ENCODE measurements around the gene AUTS2.
"Not testable (repeated sequence)": the region's sequence is repeated elsewhere in the genome, so short reads cannot be mapped to it uniquely, and the experiment has no call there.

Gene AUTS2

DNA sequence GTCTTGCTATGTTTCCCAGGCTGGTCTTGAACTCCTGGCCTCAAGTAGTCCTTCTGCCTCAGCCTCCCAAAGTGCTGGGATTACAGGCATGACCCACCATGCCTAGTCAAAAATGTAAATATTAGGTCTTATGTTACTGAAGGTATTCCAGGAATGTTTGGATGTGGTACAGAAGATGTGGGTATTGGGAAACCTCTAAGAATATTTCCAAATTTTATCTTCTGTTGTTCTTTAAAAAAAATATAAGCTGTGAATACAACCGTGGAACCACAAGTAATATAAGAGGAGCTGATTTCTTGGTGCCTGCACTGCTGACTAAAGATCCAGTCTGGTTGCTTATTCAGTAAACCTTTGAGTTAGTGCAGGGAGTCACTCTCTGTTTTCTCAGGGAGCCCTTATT, 178.3 kb downstream of the AUTS2 start:
- H3K4me3 ChIP-seq (replicated peaks; ENCODE audit: low read depth, low read length): no peak overlapping the region
- DNase-seq (ENCODE audit: extremely low read depth, low read depth): no peak
- TF ChIP-seq, protein P1, sequence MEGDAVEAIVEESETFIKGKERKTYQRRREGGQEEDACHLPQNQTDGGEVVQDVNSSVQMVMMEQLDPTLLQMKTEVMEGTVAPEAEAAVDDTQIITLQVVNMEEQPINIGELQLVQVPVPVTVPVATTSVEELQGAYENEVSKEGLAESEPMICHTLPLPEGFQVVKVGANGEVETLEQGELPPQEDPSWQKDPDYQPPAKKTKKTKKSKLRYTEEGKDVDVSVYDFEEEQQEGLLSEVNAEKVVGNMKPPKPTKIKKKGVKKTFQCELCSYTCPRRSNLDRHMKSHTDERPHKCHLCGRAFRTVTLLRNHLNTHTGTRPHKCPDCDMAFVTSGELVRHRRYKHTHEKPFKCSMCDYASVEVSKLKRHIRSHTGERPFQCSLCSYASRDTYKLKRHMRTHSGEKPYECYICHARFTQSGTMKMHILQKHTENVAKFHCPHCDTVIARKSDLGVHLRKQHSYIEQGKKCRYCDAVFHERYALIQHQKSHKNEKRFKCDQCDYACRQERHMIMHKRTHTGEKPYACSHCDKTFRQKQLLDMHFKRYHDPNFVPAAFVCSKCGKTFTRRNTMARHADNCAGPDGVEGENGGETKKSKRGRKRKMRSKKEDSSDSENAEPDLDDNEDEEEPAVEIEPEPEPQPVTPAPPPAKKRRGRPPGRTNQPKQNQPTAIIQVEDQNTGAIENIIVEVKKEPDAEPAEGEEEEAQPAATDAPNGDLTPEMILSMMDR (IDR thresholded peaks at IDR 0.05; ENCODE audit: low read depth, low read length, missing control alignments): no peak

DNA sequence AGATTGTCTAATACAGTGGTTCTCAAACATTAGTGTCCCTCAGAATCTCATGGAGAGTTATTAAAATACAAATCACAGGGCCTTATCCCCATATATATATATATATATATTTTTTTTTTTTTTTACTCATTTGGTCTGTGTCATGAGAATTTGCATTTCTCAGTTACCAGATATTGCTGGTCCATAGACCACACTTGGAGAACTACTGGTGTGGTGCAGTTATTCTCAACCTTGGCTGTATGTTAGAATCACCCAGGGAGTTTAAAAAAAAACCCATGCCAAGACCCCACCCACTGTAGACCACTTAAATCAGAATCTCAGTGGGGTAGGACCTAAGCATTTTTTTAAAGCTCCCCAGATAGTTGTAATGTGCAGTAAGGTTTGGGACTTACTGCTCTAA, 179.9 kb downstream of the AUTS2 start:
- DNase-seq (ENCODE audit: extremely low read depth, low read depth): no peak
- TF ChIP-seq, protein P1 (IDR thresholded peaks at IDR 0.05; ENCODE audit: low read depth, low read length, missing control alignments): no peak
- no peak overlapping the region for H3K4me3 ChIP-seq (replicated peaks; ENCODE audit: low read depth, low read length)

DNA sequence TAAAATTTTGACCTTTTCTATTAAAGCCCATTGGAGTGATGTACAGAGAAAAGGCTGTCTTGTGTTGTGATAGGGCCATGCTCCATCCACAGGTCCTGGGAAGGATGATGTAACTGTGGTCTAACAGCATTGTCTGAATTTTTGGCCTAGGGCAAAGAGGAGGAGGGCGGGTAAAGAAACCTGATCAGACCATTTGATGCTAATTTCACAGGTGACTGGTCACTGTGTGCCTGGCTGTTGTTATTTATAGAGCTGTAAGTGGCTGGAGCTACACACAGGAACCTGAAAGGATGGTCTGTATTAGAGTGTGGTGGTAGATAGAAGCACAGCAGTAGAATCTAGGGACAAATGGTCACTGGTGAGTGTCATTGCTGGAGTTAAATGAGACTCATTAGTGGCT, 182.1 kb downstream of the AUTS2 start:
- no peak overlapping the region for H3K4me3 ChIP-seq (replicated peaks; ENCODE audit: low read depth, low read length)
- DNase-seq (ENCODE audit: extremely low read depth, low read depth): no peak
- TF ChIP-seq, protein P1 (IDR thresholded peaks at IDR 0.05; ENCODE audit: low read depth, low read length, missing control alignments): no peak

DNA sequence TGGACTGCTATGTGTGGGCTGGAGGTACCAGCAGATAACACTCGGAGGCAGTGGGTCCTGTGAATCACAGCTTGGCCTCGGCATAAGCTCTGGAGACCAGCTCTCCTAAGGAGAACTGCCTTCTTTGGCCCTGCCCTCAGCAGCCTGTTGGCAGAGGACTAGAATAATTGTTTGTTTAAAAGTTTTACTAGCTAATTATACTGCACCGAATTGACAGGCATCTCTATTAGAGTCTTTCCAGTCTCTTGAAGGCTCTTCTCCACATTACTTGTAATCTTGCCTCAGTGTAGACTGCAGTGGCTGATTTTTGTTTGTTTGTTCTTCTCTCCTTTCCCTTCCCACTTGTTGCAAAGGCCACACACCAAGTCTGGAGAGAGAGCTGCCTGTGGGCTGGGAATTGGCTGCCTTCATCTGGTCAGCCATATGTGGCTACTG, 183.2 kb downstream of the AUTS2 start:
- no peak overlapping the region for H3K4me3 ChIP-seq (replicated peaks; ENCODE audit: low read depth, low read length)
- TF ChIP-seq, protein P1 (IDR thresholded peaks at IDR 0.05; ENCODE audit: low read depth, low read length, missing control alignments): no peak
- DNase-seq (ENCODE audit: extremely low read depth, low read depth): no peak

DNA sequence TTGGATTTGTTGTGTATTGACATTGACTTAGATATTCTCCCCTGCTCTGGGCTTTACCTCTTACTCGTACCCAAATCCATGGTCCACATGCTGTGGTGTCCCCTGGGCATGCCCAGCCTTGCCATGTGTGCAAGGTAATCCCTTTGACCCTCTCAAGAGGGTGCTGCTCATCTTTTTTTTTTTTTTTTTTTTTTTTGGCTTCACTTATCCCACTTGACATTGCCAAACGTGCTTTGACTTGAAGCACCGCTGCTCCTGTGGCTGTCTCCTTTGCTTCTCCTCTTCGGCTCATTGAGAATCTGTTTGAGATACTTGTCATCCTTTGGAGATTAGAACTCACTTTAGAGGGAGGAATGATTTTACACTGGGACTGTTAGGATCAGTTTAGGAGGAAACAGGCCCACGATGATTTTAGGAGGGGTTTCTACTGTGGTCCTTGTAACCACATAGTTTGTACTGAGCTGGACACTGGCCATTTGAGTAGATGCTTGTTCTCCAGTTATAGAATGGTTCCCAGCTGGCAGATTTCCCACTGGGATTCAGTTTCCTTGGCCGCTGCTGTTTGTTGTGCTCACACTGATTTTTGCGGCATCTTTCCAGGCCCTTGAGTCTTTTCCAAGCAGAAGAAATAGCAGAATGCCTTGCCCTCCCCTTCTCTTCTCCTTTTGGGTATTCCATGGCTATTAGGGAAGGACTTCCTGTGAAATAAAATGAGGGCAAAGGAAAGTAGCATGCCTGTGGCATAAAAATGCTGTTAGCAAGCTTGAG, 184.8 kb downstream of the AUTS2 start:
- TF ChIP-seq, protein P1 (IDR thresholded peaks at IDR 0.05; ENCODE audit: low read depth, low read length, missing control alignments): no peak
- DNase-seq (ENCODE audit: extremely low read depth, low read depth): no peak
- no peak overlapping the region for H3K4me3 ChIP-seq (replicated peaks; ENCODE audit: low read depth, low read length)

DNA sequence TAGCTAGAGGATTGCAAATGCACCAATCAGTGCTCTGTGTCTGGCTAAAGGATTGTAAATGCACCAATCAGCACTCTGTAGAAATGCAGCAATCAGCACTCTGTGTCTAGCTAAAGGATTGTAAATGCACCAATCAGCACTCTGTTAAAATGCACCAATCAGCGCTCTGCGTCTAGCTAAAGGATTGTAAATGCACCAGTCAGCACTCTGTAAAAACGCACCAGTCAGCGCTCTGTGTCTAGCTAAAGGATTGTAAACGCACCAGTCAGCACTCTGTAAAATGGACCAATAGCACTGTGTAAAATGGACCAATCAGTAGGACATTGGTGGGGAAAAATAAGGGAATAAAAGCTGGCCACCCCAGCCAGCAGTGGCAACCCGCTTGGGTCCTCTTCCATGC, 187.9 kb downstream of the AUTS2 start:
- H3K4me3 ChIP-seq (replicated peaks; ENCODE audit: low read depth, low read length); DNase-seq (ENCODE audit: extremely low read depth, low read depth): not testable (repeated sequence)

DNA sequence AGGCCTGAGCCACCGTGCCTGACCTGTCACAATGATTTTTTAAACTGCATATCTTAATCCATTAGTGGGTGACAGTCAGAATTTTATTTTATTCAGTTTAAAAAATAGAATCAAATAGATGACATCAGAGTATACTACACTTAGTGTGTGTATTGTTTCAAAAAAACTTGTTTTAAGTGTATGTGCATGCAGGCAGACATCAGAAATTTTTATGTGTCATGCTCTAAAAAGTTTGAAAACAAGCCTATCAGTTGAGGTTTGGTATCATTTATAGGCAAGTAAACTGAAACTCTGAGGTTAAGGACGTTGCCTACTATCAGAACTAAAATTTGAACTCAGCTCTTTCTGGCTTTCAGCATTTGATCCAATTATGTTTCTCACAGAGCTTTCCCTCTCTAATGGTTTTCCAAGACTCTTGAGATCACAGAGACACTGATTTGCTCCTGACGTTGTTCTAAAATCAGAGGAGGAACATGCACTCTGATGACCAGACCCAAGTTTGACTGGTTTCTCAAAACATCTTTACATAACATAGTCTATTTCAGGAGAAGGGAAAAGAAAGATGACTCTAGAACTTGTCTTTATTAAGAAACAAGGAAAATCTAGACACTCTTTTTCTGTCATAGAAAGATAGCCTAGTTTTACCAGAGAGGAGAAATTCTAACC, 188.6 kb downstream of the AUTS2 start:
- no peak overlapping the region for H3K4me3 ChIP-seq (replicated peaks; ENCODE audit: low read depth, low read length)
- TF ChIP-seq, protein P1 (IDR thresholded peaks at IDR 0.05; ENCODE audit: low read depth, low read length, missing control alignments): no peak
- DNase-seq (ENCODE audit: extremely low read depth, low read depth): no peak

Data from HFF-Myc (cell line).